HL-60 (cell line): ENCODE data around the gene MED16.

Experiments
- DNase-seq, 2 experiments: peaks; one replicate each; pipeline ENCODE4 v3.0.0-alpha.2; 2010 to 2020; ENCODE audit warnings: low read depth in 1 of 2, low spot score in 1 of 2
- H3K27ac ChIP-seq: fragments of 250-450 bp; sonication (Bioruptor Pico); replicated peaks from 2 replicates; pipeline ENCODE4 v1.5.1; 2020; ENCODE audit warnings: mild to moderate bottlenecking, moderate library complexity
- H3K27me3 ChIP-seq: fragments of 250-450 bp; sonication (Bioruptor Pico); 2 replicates; pipeline ENCODE4 v1.5.1; 2021; ENCODE audit warnings: mild to moderate bottlenecking, moderate library complexity; ENCODE audit not compliant: insufficient read depth, poor library complexity, severe bottlenecking
- H3K4me3 ChIP-seq: replicated peaks from 2 replicates; pipeline ENCODE4 v1.5.1; 2011; ENCODE audit warnings: mild to moderate bottlenecking, control low read depth, low read length; ENCODE audit not compliant: insufficient read depth
- CTCF ChIP-seq: IDR thresholded peaks from one replicate; pipeline ENCODE4 v1.5.1; 2011; ENCODE audit warnings: low read length, control low read depth, inconsistent platforms; ENCODE audit not compliant: insufficient read depth
- GABPA ChIP-seq: IDR thresholded peaks from 2 replicates; pipeline ENCODE4 v1.6.1; 2012; ENCODE audit warnings: low read depth
- POLR2AphosphoS5 ChIP-seq: IDR thresholded peaks from 2 replicates; pipeline ENCODE4 v1.6.1; 2012; ENCODE audit warnings: low read depth
- REST ChIP-seq: IDR thresholded peaks from 2 replicates; pipeline ENCODE4 v1.6.1; 2012; ENCODE audit warnings: low read depth; ENCODE audit not compliant: insufficient replicate concordance
- SPI1 ChIP-seq: IDR thresholded peaks from 2 replicates; pipeline ENCODE4 v1.6.1; 2012; ENCODE audit warnings: low read depth, mild to moderate bottlenecking, borderline replicate concordance

The MED16 gene

GRCh38 chr19:918481-919198 lies 25.7 kb upstream of the MED16 start:
- DNase-seq, result no peak

GRCh38 chr19:918152-918437 lies 25.1 kb upstream of the MED16 start:
- Histone ChIP-seq H3K4me3 (no peak overlapping the region), H3K27ac (no peak overlapping the region), H3K27me3 (peaks cover 37% of the 10 kb centered on the region)
- DNase-seq, result no peak
- TF ChIP-seq CTCF (no peak), REST (no peak), POLR2AphosphoS5 (no peak), SPI1 (no peak), GABPA (no peak)

More at GRCh38 chr19:918481-919198, 25.7 kb upstream of the MED16 start:
- TF ChIP-seq SPI1 (no peak), CTCF (no peak), GABPA (no peak), REST (no peak), POLR2AphosphoS5 (no peak)
- H3K27ac ChIP-seq, result no peak overlapping the region
- H3K4me3 ChIP-seq, result no peak overlapping the region
- H3K27me3 ChIP-seq, result peaks cover 37% of the 10 kb centered on the region

GRCh38 chr19:917323-918151 lies 24.6 kb upstream of the MED16 start, which contains the start of gene KISS1R:
Gene KISS1R (plus strand): TSS chr19:917333. CDS start chr19:917503, 170 bp downstream.
- no peak within 1 kb of the TSS for H3K4me3 ChIP-seq
- TF ChIP-seq POLR2AphosphoS5, result no peak
- H3K27ac ChIP-seq, result no peak within 1 kb of the TSS
- H3K27me3 ChIP-seq, result peaks cover 37% of the 10 kb centered on the region
- DNase-seq, result no peak

GRCh38 chr19:916645-917322 lies 23.8 kb upstream of the MED16 start:
- Histone ChIP-seq H3K4me3 (no peak overlapping the region), H3K27me3 (peaks cover 37% of the 10 kb centered on the region), H3K27ac (no peak overlapping the region)
- no peak for TF ChIP-seq GABPA
- no peak for TF ChIP-seq CTCF
- TF ChIP-seq POLR2AphosphoS5, result no peak
- no peak for TF ChIP-seq REST
- TF ChIP-seq SPI1, result no peak
- DNase-seq, result no peak
